ENCODE data around the gene RARRES2.

DNA sequence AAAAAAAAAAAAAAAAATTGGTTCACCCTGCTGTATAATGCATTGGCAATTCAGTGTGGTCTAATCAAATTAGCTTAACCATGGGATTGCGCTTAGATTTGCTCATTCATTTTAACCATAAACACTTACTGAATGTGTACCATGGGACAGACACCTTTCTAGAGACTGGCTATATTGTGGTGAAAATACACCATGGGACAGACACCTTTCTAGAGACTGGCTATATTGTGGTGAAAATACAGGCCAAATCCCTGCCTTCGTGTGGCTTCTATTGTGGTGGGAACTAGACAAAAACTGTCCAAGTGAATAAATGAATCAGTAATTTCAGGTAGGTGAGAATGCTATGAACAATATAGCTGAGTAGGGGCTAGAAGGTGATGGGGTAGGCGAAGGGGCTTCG, 17.0 kb upstream of the RARRES2 start:
- no peak for TF ChIP-seq YY1 (IDR thresholded peaks at IDR 0.05; ENCODE audit: insufficient read depth, insufficient read length)
- TF ChIP-seq ZNF274 (IDR thresholded peaks at IDR 0.05; ENCODE audit: low read depth, low read length) = no peak
- TF ChIP-seq SUZ12 (IDR thresholded peaks at IDR 0.05; ENCODE audit: extremely low read depth, insufficient read depth, insufficient read length) = no peak
